ENCODE results near the gene NOL3. TPM values are rescaled to one million over a fixed set of nuclear protein-coding genes. Genes with fewer than 3 reads are reported as not detected.

NOL3 gene
- total and polyA plus RNA-seq, 2 of the 13 experiments (the other 11 are each of a cell fraction or from before 2014, with no cell fraction given) = 5.7 to 20.5 TPM

- TF ChIP-seq ZHX1 (CRISPR knock-in tag; IDR thresholded peaks at IDR 0.05; ENCODE audit: low read depth) (peak; percentile 80; the same call in 1 of the 2 replicates), PAX8 (CRISPR knock-in tag; IDR thresholded peaks at IDR 0.05; ENCODE audit: borderline replicate concordance) (no peak), CEBPZ (IDR thresholded peaks at IDR 0.05; ENCODE audit: low read length) (no peak), MIXL1 (CRISPR knock-in tag; IDR thresholded peaks at IDR 0.05) (no peak), ZNF775 (CRISPR knock-in tag; IDR thresholded peaks at IDR 0.05; ENCODE audit: borderline replicate concordance) (no peak), ZBTB42 (CRISPR knock-in tag; IDR thresholded peaks at IDR 0.05) (no peak), NAIF1 (CRISPR knock-in tag; IDR thresholded peaks at IDR 0.05; ENCODE audit: borderline replicate concordance) (no peak; the same call in 1 of the 2 replicates), HHEX (CRISPR knock-in tag; IDR thresholded peaks at IDR 0.05) (no peak), ZKSCAN8 (CRISPR knock-in tag; IDR thresholded peaks at IDR 0.05; ENCODE audit: borderline replicate concordance) (no peak), CCDC6 (CRISPR knock-in tag; IDR thresholded peaks at IDR 0.05) (no peak), SOX5 (CRISPR knock-in tag; IDR thresholded peaks at IDR 0.05; ENCODE audit: borderline replicate concordance) (no peak; the same call in 1 of the 2 replicates), MLXIP (CRISPR knock-in tag; IDR thresholded peaks at IDR 0.05; ENCODE audit: borderline replicate concordance) (no peak), ASH2L (IDR thresholded peaks at IDR 0.05; ENCODE audit: insufficient read length, low read depth, low read length) (no peak), ZNF512 (CRISPR knock-in tag; IDR thresholded peaks at IDR 0.05) (0 out of 2 replicates have a peak, but pooled peaks have one; percentile 12), HOXA9 (CRISPR knock-in tag; IDR thresholded peaks at IDR 0.05; ENCODE audit: borderline replicate concordance) (0 out of 2 replicates have a peak, but pooled peaks have one; percentile 29), ZSCAN31 (CRISPR knock-in tag; IDR thresholded peaks at IDR 0.05; ENCODE audit: low read depth) (peak; percentile 84; the same call in 1 of the 2 replicates), MBD4 (IDR thresholded peaks at IDR 0.05; ENCODE audit: borderline replicate concordance, low read length) (no peak)
Observed at GRCh38 chr16:67177743-67178699, 7.7 kb downstream of the NOL3 start (continued).
